Aorta (tissue), 5 donors: ENCODE results near the gene RIC1. TPM values are rescaled to one million over a fixed set of nuclear protein-coding genes. Genes with fewer than 3 reads are reported as not detected.
"Not testable (repeated sequence)": the region's sequence is repeated elsewhere in the genome, so short reads cannot be mapped to it uniquely, and the experiment has no call there.

ENCODE experiments used
- ATAC-seq: fragments of 200-7000 bp; cut with Tn5 transposase; one replicate; pipeline ENCODE4 v1.9.1; 2022; ENCODE audit warnings: moderate library complexity; ENCODE audit not compliant: low FRiP score
- DNase-seq, 2 donors: peaks; one replicate each; pipeline ENCODE4 v3.0.0-alpha.2; 2020
- H3K27ac ChIP-seq, 2 donors: one replicate each; pipeline ENCODE4 v1.5.1; 2013; ENCODE audit warnings: low read length in 2 of 2, mild to moderate bottlenecking in 2 of 2, moderate library complexity in 2 of 2, control low read depth in 1 of 2, inconsistent platforms in 1 of 2, low read depth in 1 of 2
- H3K27me3 ChIP-seq, 2 donors: one replicate each; pipeline ENCODE4 v1.6.1; 2013; ENCODE audit warnings: control low read depth in 1 of 2, low read length in 1 of 2, mild to moderate bottlenecking in 1 of 2, moderate library complexity in 1 of 2; ENCODE audit not compliant: insufficient read depth in 2 of 2, control insufficient read depth in 1 of 2
- H3K36me3 ChIP-seq, 2 donors: one replicate each; pipeline ENCODE4 v1.6.1; 2013; ENCODE audit warnings: control low read depth in 1 of 2, low read length in 1 of 2, mild to moderate bottlenecking in 1 of 2; ENCODE audit not compliant: insufficient read depth in 2 of 2, control insufficient read depth in 1 of 2
- H3K4me1 ChIP-seq, 2 donors: one replicate each; pipeline ENCODE4 v1.6.1; 2013; ENCODE audit warnings: low read length in 2 of 2, control low read depth in 1 of 2, mild to moderate bottlenecking in 1 of 2, moderate library complexity in 1 of 2; ENCODE audit not compliant: insufficient read depth in 2 of 2, control insufficient read depth in 1 of 2
- H3K4me3 ChIP-seq, 2 donors: one replicate each; pipeline ENCODE4 v1.5.1; 2013; ENCODE audit warnings: low read length in 2 of 2, control low read depth in 1 of 2, mild to moderate bottlenecking in 1 of 2
- H3K9me3 ChIP-seq: one replicate; pipeline ENCODE4 v1.6.1; 2013; ENCODE audit warnings: mild to moderate bottlenecking, low read length; ENCODE audit not compliant: control insufficient read depth
- WGBS, 2 donors: extraction: QIAGEN DNeasy Blood & Tissue Kit; methylation state at CpG; one replicate each; pipeline ENCODE4 v1.1.7; 2013; 5-methylcytosine and 5-hydroxymethylcytosine counted together
- intact Hi-C, 2 donors: fragments of 100-400 bp; cut with DNase I; formaldehyde crosslinking; loops; one replicate each; pipeline versions ENCODE4 v1.14.2 to v1.15.0; 2022
- polyA plus RNA-seq, 2 donors: library from polyadenylated mRNA; stranded (reverse); fragments of 200-250 nt; gene quantifications; one replicate each; pipeline ENCODE4 v1.2.3, GENCODE V29; 2013
- total RNA-seq, 2 donors: library from RNA; stranded (reverse); fragmentation: NEBNext Ultra II Directional; extraction: Animal tissue kit (Norgen Biotek cat#: 25700); gene quantifications; one replicate each; pipeline ENCODE4 v1.2.1, GENCODE V29; 2021
- donor health status: healthy with polysubstance abuse.
- donor health status: Bipolar disorder and iron deficiency.
- donor health status: DM: no; HTN: no; CAD: no.
- donor health status: DM: no; HTN: no; CAD: no.
- donor health status: DM: yes; HTN: yes; CAD: no.

RIC1 gene
- total and polyA plus RNA-seq, 4 donors: 3.0 to 36.7 (median 17.3) TPM

GRCh38 chr9:5719100-5719926 lies 90.4 kb downstream of the RIC1 start:
- Histone ChIP-seq H3K4me3 (no peak overlapping the region), H3K4me1 (no peaks in the 10 kb centered on the region), H3K27me3 (no peaks in the 10 kb centered on the region), H3K27ac (no peak overlapping the region), H3K36me3 (no peaks in the 10 kb centered on the region), H3K9me3 (no peaks in the 10 kb centered on the region)
- no peak for ATAC-seq
- 42 to 59% methylated on average over 3 of the region's 3 CpGs for WGBS, 2 donors
- intact Hi-C loops: no loop called here
- no peak for DNase-seq

GRCh38 chr9:5720151-5720550 lies 91.2 kb downstream of the RIC1 start:
- Histone ChIP-seq H3K4me3 (no peak overlapping the region), H3K36me3 (no peaks in the 10 kb centered on the region), H3K27ac (no peak overlapping the region), H3K9me3 (no peaks in the 10 kb centered on the region), H3K4me1 (no peaks in the 10 kb centered on the region), H3K27me3 (no peaks in the 10 kb centered on the region)
- intact Hi-C loops: no loop called here
- DNase-seq: no peak
- 97% methylated on average over 1 of the region's 1 CpG for WGBS, 2 donors
- no peak for ATAC-seq

- ATAC-seq (no peak), DNase-seq (no peak)
- intact Hi-C loops: no loop called here
- Histone ChIP-seq H3K27me3 (no peaks in the 10 kb centered on the region), H3K4me1 (no peaks in the 10 kb centered on the region), H3K9me3 (no peaks in the 10 kb centered on the region), H3K4me3 (no peak overlapping the region), H3K27ac (no peak overlapping the region), H3K36me3 (no peaks in the 10 kb centered on the region)
- WGBS, 2 donors: 95% methylated on average over 18 of the region's 18 CpGs
These were observed 92.6 kb downstream of the RIC1 start for GRCh38 chr9:5721279-5722087.

GRCh38 chr9:5722679-5723078 lies 93.8 kb downstream of the RIC1 start:
- intact Hi-C loops, H3K4me1 ChIP-seq, H3K36me3 ChIP-seq, H3K27me3 ChIP-seq, ATAC-seq, H3K9me3 ChIP-seq, DNase-seq, H3K27ac ChIP-seq, H3K4me3 ChIP-seq: not testable (repeated sequence)
- 93 to 95% methylated on average over 4 of the region's 4 CpGs for WGBS, 2 donors

- intact Hi-C loops: no loop called here
- Histone ChIP-seq H3K27me3 (no peaks in the 10 kb centered on the region), H3K36me3 (no peaks in the 10 kb centered on the region), H3K27ac (no peak overlapping the region), H3K4me3 (no peak overlapping the region), H3K9me3 (no peaks in the 10 kb centered on the region), H3K4me1 (no peaks in the 10 kb centered on the region)
- WGBS, 2 donors: 94 to 98% methylated on average over 2 of the region's 2 CpGs
- ATAC-seq (no peak), DNase-seq (no peak)
These were observed 106.2 kb downstream of the RIC1 start for GRCh38 chr9:5735072-5735471.

GRCh38 chr9:5736563-5737346 lies 107.8 kb downstream of the RIC1 start:
- Histone ChIP-seq H3K36me3 (no peaks in the 10 kb centered on the region), H3K4me3 (no peak overlapping the region), H3K27ac (no peak overlapping the region), H3K9me3 (no peaks in the 10 kb centered on the region), H3K4me1 (no peaks in the 10 kb centered on the region), H3K27me3 (no peaks in the 10 kb centered on the region)
- intact Hi-C loops: no loop called here
- whole genome bisulfite sequencing, 2 donors: 46 to 48% methylated on average over 2 of the region's 2 CpGs
- no peak for DNase-seq
- ATAC-seq: no peak

- DNase-seq (no peak), ATAC-seq (no peak)
- Histone ChIP-seq H3K27ac (no peak overlapping the region), H3K4me3 (no peak overlapping the region), H3K36me3 (peaks cover 0 to 5% of the 10 kb centered on the region in 2 donors), H3K4me1 (peaks cover 0 to 3% of the 10 kb centered on the region in 2 donors), H3K9me3 (no peaks in the 10 kb centered on the region), H3K27me3 (no peaks in the 10 kb centered on the region)
- intact Hi-C loops: no loop called here
- 93% methylated on average over 3 of the region's 3 CpGs for WGBS, 2 donors
These were observed 114.2 kb downstream of the RIC1 start for GRCh38 chr9:5743109-5743508.

GRCh38 chr9:5748438-5748837 lies 119.5 kb downstream of the RIC1 start:
- Histone ChIP-seq H3K27me3 (no peaks in the 10 kb centered on the region), H3K4me1 (peaks cover 0 to 2% of the 10 kb centered on the region in 2 donors), H3K27ac (no peak overlapping the region), H3K36me3 (peaks cover 2 to 5% of the 10 kb centered on the region in 2 donors), H3K4me3 (no peak overlapping the region), H3K9me3 (no peaks in the 10 kb centered on the region)
- ATAC-seq (no peak), DNase-seq (no peak)
- intact Hi-C loops: no loop called here
- WGBS, 2 donors: 97 to 99% methylated on average over 1 of the region's 1 CpG
